ENCODE measurements around the gene CAB39.

The CAB39 gene

GRCh38 chr2:230746213-230746612 lies 33.6 kb downstream of the CAB39 start:
- no peak for DNase-seq (ENCODE audit: low read depth)

DNA sequence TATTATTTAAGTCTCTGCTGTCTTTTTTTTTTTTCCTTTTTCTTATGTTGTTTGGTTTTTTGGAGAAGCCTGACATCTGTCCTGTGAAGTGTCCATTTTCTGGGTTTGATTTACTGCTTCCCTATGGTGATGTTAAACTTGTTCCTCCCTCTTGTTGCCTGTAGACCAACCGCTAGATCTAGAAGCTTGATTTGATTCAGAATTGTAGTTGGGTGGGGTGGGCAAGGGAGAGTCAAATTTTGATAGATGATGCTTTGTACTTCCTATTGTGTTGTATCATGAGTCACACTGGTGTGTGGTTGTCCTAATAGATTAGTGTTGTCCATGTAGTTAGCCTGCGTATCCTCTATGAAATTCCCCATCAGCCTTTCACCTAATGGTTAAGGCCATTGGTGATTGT lies 35.4 kb downstream of the CAB39 start:
- DNase-seq (ENCODE audit: low read depth), result no peak
- H3K4me3 ChIP-seq (ENCODE audit: low read depth, low read length), result no peak overlapping the region
- TF ChIP-seq CTCF (IDR thresholded peaks at IDR 0.05; ENCODE audit: control insufficient read depth, extremely low read depth, insufficient read depth), result no peak

More at GRCh38 chr2:230746213-230746612, 33.6 kb downstream of the CAB39 start:
- no peak overlapping the region for H3K4me3 ChIP-seq (ENCODE audit: low read depth, low read length)
- TF ChIP-seq CTCF (IDR thresholded peaks at IDR 0.05; ENCODE audit: control insufficient read depth, extremely low read depth, insufficient read depth), result no peak

DNA sequence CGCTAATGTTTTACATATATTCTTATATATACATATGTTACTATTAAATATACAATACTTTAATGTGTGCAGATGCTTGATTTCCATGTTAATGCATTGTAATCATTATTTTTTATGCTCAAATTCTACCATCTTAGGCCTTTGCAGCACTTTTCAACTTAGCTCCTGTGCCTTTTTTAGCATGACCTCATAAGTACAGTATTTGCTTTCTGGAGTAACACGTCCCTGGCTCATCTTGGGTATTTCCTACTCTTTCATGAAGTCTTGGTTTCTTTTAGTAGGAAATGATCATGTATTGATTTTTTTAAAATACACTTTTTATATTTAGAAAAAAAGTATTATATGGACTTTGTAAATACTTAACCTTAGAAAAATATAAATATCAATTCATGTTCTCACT lies 36.5 kb downstream of the CAB39 start:
- TF ChIP-seq CTCF (IDR thresholded peaks at IDR 0.05; ENCODE audit: control insufficient read depth, extremely low read depth, insufficient read depth), result no peak
- no peak overlapping the region for H3K4me3 ChIP-seq (ENCODE audit: low read depth, low read length)
- DNase-seq (ENCODE audit: low read depth), result no peak

- no peak overlapping the region for H3K4me3 ChIP-seq (ENCODE audit: low read depth, low read length)
- TF ChIP-seq CTCF (IDR thresholded peaks at IDR 0.05; ENCODE audit: control insufficient read depth, extremely low read depth, insufficient read depth), result no peak
- DNase-seq (ENCODE audit: low read depth), result no peak
These were observed 38.4 kb downstream of the CAB39 start for GRCh38 chr2:230751062-230751461.

DNA sequence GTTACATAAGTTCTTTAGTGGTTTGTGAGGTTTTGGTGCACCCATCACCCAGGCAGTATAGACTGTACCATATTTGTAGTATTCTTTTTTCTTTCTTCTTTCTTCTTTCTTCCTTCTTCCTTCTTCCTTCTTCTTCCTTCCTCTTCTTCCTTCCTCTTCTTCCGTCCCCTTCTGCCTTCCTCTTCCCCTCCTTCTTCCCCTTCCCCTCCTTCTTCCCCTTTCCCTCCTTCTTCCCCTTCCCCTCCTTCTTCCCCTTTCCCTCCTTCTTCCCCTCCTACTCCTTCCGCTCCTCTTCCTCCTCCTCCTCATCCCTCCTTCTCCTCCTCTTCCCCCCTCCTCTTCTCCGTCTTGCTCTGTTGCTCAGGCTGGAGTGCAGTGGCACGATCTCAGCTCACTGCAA lies 41.6 kb downstream of the CAB39 start:
- TF ChIP-seq CTCF (IDR thresholded peaks at IDR 0.05; ENCODE audit: control insufficient read depth, extremely low read depth, insufficient read depth), result no peak
- H3K4me3 ChIP-seq (ENCODE audit: low read depth, low read length), result no peak overlapping the region
- DNase-seq (ENCODE audit: low read depth), result no peak

DNA sequence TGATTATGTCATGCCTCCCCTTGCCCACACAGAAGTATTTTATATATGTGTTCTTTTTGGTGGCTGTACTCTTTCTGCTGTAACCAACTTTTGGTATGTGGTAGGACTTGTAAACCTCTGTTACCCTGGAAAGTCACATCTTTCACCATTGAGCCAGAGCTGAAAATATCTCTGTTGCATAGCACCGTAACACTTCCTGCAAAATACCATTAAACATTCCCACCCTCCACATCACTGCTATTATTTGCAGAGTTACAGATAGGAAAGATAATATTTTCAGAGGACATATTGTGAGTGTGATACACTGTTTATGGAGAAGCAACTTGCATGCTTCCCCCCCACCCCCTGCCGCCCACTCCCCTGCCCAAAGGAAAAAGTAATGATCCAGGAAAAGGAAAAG lies 44.8 kb downstream of the CAB39 start:
- TF ChIP-seq CTCF (IDR thresholded peaks at IDR 0.05; ENCODE audit: control insufficient read depth, extremely low read depth, insufficient read depth), result no peak
- H3K4me3 ChIP-seq (ENCODE audit: low read depth, low read length), result no peak overlapping the region
- DNase-seq (ENCODE audit: low read depth), result no peak

Measured in LNCaP clone FGC (cell line).